ENCODE results near the gene TMTC2. TPM values are rescaled to one million over a fixed set of nuclear protein-coding genes. Genes with fewer than 3 reads are reported as not detected.

Gene TMTC2
- total and polyA plus RNA-seq, 2 donors (not counting 3 experiments of a cell fraction or from before 2014, with no cell fraction given), result 4.1 to 7.8 TPM

DNA sequence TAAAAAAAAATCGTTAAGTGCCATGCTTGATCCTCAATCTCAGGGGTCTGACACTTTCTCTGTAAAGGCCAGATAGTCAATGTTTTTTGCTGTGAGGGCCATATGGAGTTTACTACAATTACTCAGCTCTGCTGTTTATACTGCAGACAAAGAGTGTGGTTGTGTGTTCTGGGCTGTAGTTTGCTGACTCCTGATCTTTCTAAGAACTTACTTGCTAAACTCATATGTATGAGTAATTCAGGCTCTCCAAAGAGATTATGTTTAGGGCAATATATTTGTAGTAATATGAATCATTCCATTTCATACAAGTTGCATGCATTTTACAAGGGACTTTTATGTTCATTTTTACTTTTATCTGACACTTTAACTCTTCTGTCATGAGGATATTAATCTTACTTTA lies 188.2 kb downstream of the TMTC2 start:
- no peak overlapping the region for H3K4me3 ChIP-seq (replicated peaks in 1 of 3; ENCODE audit: insufficient read depth in 1 of 3, low read depth in 1 of 3, low read length in 3 of 3)
- no TSS peak for BruUV-seq (replicated peaks)
- POLR2A ChIA-PET, result no interaction called here
- H3K27me3 ChIP-seq (ENCODE audit: control insufficient read depth in 2 of 2, insufficient read depth in 2 of 2, low read length in 2 of 2), result no peaks in the 10 kb centered on the region
- dilution Hi-C loops (cut with MboI; ENCODE audit: extremely low pct_ligation_motif_present, low sequenced_read_pairs), result no loop called here
- FAIRE-seq (no peak), DNase-seq (ENCODE audit: low read depth, low spot score) (no peak)
- no peaks in the 10 kb centered on the region for H3K4me1 ChIP-seq (ENCODE audit: control insufficient read depth, extremely low read depth, insufficient read depth, low read length)
- H2AFZ ChIP-seq (ENCODE audit: low read depth, low read length), result no peak overlapping the region
- no peak overlapping the region for H3K9ac ChIP-seq (replicated peaks; ENCODE audit: extremely low read depth, insufficient read depth, low read length)
- no peaks in the 10 kb centered on the region for H4K20me1 ChIP-seq (replicated peaks; ENCODE audit: control insufficient read depth, extremely low read depth, insufficient read depth, low read length)
- H3K36me3 ChIP-seq (ENCODE audit: control insufficient read depth in 2 of 2, extremely low read depth in 1 of 2, insufficient read depth in 2 of 2, low read length in 2 of 2), result no peaks in the 10 kb centered on the region
- H3K4me2 ChIP-seq (ENCODE audit: insufficient read depth, low read length), result no peak overlapping the region
- H3K27ac ChIP-seq (ENCODE audit: insufficient read depth, low read depth, low read length), result no peak overlapping the region
- H3K9me1 ChIP-seq (replicated peaks; ENCODE audit: control insufficient read depth, extremely low read depth, insufficient read depth, low read length), result no peaks in the 10 kb centered on the region
- TF ChIP-seq POLR2AphosphoS5 (IDR thresholded peaks at IDR 0.05; ENCODE audit: insufficient read depth, low read depth, low read length) (no peak), POLR2A (IDR thresholded peaks at IDR 0.05; ENCODE audit: low read depth, low read length) (no peak), FOS (IDR thresholded peaks at IDR 0.05; ENCODE audit: borderline replicate concordance, insufficient read depth, low read length) (no peak), MYC (IDR thresholded peaks at IDR 0.05; ENCODE audit: low read depth, low read length) (no peak), JUN (IDR thresholded peaks at IDR 0.05; ENCODE audit: borderline replicate concordance, insufficient read depth, insufficient read length, low read depth) (no peak), GATA2 (IDR thresholded peaks at IDR 0.05; ENCODE audit: insufficient read depth, insufficient read length, low read depth, low read length) (no peak), EZH2 (IDR thresholded peaks at IDR 0.05; ENCODE audit: borderline replicate concordance, low read depth, low read length, severe bottlenecking) (no peak)
- TF ChIP-seq, protein P1, sequence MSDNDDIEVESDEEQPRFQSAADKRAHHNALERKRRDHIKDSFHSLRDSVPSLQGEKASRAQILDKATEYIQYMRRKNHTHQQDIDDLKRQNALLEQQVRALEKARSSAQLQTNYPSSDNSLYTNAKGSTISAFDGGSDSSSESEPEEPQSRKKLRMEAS (IDR thresholded peaks at IDR 0.05; ENCODE audit: insufficient read depth, insufficient read length), result no peak
- TF ChIP-seq, protein P2, sequence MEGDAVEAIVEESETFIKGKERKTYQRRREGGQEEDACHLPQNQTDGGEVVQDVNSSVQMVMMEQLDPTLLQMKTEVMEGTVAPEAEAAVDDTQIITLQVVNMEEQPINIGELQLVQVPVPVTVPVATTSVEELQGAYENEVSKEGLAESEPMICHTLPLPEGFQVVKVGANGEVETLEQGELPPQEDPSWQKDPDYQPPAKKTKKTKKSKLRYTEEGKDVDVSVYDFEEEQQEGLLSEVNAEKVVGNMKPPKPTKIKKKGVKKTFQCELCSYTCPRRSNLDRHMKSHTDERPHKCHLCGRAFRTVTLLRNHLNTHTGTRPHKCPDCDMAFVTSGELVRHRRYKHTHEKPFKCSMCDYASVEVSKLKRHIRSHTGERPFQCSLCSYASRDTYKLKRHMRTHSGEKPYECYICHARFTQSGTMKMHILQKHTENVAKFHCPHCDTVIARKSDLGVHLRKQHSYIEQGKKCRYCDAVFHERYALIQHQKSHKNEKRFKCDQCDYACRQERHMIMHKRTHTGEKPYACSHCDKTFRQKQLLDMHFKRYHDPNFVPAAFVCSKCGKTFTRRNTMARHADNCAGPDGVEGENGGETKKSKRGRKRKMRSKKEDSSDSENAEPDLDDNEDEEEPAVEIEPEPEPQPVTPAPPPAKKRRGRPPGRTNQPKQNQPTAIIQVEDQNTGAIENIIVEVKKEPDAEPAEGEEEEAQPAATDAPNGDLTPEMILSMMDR (IDR thresholded peaks at IDR 0.05; ENCODE audit: extremely low read depth in 1 of 2, insufficient read depth in 1 of 2, low read depth in 1 of 2, low read length in 2 of 2), result no peak
- CTCF ChIA-PET, result no interaction called here
- H3K9me3 ChIP-seq (replicated peaks; ENCODE audit: control insufficient read depth, insufficient read depth, low read length), result no peaks in the 10 kb centered on the region
- intact Hi-C loops (cut with micrococcal nuclease), result no loop called here
- H3K79me2 ChIP-seq (ENCODE audit: control insufficient read depth, insufficient read depth, low read length), result no peaks in the 10 kb centered on the region
